Activated CD4-positive, alpha-beta T cell treated with anti-CD3 and anti-CD28 coated beads for 4 hours (primary cell): ENCODE results near the gene CCN2.

Source experiments
- DNase-seq, 2 donors: peaks; one replicate each; pipeline ENCODE4 v3.0.0-alpha.2; 2020

Gene CCN2

GRCh38 chr6:131966443-131966842, 15.3 kb upstream of the CCN2 start:
- no peak for DNase-seq

- DNase-seq = no peak
These were observed 11.9 kb upstream of the CCN2 start for GRCh38 chr6:131963063-131963462.

GRCh38 chr6:131960371-131961133, 9.4 kb upstream of the CCN2 start:
- DNase-seq = no peak

- DNase-seq = no peak
These were observed 7.6 kb upstream of the CCN2 start for GRCh38 chr6:131958542-131959470.

GRCh38 chr6:131958095-131958494, 6.9 kb upstream of the CCN2 start:
- no peak for DNase-seq

GRCh38 chr6:131955876-131956275, 4.7 kb upstream of the CCN2 start:
- no peak for DNase-seq

- no peak for DNase-seq
These were observed 4.0 kb upstream of the CCN2 start for GRCh38 chr6:131955192-131955591.

- DNase-seq = no peak
These were observed 3.6 kb upstream of the CCN2 start for GRCh38 chr6:131954775-131955107.

- no peak for DNase-seq
These were observed 3.0 kb upstream of the CCN2 start for GRCh38 chr6:131954059-131954774.

- no peak for DNase-seq
These were observed 1.8 kb upstream of the CCN2 start for GRCh38 chr6:131952886-131953509.

- no peak for DNase-seq
These were observed 531 bp upstream of the CCN2 start for GRCh38 chr6:131951576-131952230.

GRCh38 chr6:131949909-131950766, 1.0 kb downstream of the CCN2 start:
- DNase-seq = no peak

- no peak for DNase-seq
These were observed 1.6 kb downstream of the CCN2 start for GRCh38 chr6:131949620-131949908.

- DNase-seq = no peak
These were observed 2.2 kb downstream of the CCN2 start for GRCh38 chr6:131948692-131949619.

- no peak for DNase-seq
These were observed 3.0 kb downstream of the CCN2 start for GRCh38 chr6:131947986-131948661.

- no peak for DNase-seq
These were observed 3.9 kb downstream of the CCN2 start for GRCh38 chr6:131946992-131947955.

GRCh38 chr6:131946404-131946991, 4.7 kb downstream of the CCN2 start:
- no peak for DNase-seq

GRCh38 chr6:131945971-131946370, 5.2 kb downstream of the CCN2 start:
- DNase-seq = no peak
